Right kidney (tissue), 1 donor: ENCODE measurements around the gene ATG13.
"Not testable (repeated sequence)": the region's sequence is repeated elsewhere in the genome, so short reads cannot be mapped to it uniquely, and the experiment has no call there.

Experiments used
- DNase-seq: peaks from one replicate; pipeline ENCODE4 v3.0.0-alpha.2; 2016

ATG13 gene

DNA sequence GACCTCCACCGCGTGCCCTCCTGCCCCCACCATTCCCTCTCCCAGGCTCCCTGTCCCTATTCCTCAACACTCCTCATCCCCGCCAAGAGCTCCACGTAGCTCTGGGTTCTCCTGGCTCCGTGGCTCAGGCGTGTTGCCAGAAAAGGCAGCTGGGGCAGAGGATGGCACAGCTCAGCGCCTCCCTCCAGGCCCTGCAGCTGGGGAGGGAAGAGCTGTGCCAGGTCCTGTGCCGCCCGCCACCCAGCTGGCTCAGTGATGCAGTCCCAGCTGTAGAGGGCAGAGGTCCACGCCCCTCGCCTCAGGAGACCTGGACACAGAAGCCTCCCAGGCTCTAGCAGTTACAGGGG is 78.8 kb downstream of the ATG13 start:
- DNase-seq = no peak

DNA sequence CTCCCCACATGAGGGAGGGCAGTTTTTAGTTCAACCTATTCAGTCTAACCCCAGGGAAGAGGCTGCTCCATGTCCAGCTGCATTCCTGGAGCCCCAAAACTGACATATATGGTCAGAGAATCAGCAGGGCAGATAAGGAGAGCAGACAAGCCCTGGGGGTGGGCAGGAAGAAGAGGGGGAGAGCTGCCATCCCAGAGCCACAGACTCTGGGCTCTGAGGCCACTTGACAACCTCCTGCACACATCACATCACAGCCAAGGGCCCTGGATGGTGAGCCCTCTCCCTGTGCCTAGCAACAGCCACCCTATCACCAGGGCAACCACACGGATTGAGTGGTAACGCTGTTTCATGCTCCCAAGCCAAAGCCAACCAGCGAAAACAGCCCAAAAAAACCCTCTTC is 80.0 kb downstream of the ATG13 start:
- no peak for DNase-seq

DNA sequence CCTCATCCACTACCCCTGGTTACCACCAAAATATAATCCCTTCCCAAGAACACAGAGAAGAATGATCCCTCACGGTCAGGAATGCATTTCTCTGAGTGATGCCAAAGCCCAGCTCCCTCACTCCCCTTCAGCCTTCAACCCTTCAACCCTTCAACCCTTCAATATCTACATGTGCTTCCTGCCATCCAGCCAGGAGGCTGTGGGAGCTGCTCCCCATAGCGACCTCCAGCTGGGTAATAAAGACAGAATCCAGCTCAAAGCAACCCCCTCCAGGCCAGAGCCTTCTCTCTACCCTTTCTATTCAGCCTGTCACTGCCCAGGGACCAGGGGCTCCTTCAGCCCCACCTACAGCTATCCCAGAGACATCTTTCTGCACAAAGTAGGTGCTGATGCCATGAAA is 80.4 kb downstream of the ATG13 start:
- no peak for DNase-seq

DNA sequence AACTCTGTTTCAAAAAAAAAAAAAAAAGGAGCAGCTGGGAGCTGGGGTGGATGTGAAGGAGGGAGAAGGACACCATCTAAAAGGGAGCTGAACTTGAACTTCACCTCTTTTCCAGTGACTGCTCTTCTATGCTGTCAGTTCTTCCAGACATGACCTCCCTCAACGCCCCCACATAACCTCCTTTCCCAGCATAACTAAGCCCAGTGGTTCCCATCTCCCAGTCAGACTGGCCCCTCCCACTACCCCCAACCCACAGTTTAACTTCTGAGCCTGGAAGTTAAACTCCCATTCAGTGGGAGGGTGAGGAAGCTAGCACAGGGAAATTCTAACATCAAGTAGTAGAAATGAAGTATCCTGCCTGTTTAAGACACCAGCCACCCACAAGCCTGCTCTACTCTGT is 81.2 kb downstream of the ATG13 start:
- no peak for DNase-seq

DNA sequence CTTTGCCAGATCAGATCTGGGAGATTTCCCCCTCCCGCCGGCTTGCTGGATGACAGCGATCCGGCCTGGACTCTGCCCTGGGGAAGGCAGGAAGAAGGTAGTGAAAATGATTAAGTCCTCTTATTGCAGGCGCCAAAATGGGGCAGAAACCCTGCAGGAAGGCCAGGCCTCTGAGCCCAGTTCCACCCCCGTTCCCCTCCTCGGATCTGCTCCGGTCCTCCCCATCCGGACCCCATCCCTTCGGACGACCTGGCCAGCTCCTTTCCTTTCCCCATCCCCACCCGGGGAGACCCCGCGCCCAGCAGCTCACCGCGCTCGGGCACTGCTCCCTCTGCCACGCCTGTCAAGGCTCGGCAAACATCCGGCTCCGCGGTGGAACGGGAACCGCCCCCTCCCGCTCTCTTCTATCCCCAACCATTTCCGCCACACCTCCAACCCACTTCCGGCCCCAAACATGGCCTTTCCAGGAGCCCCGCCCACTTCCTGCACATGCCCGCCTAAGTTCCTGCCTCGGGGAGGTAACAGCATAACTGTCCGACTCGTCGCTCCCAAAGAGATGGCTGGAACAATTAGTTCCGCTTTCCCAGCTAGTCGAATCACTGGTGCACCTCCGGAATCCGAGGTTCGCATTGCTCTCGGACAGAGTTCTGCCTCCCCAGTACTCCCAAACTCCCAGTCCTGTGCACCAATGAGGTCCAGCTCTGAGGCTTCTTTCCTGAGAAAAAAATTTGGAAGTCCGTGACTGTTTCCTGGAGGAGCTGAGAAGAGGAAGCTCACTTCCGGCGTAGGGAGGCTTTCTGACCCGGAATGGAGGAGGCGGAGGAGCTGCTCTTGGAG is 83.1 kb downstream of the ATG13 start, which contains the start of the genes ARHGAP1 and ZNF408:
ARHGAP1 (minus strand) TSS at position 379 of the 837 bp plus-strand sequence. CDS start 4,512 bp downstream, outside the sequence.
ZNF408 (plus strand) TSS at position 791 of the 837 bp plus-strand sequence; CDS start at position 808, 17 bp downstream.
- DNase-seq = peak; percentile 95

DNA sequence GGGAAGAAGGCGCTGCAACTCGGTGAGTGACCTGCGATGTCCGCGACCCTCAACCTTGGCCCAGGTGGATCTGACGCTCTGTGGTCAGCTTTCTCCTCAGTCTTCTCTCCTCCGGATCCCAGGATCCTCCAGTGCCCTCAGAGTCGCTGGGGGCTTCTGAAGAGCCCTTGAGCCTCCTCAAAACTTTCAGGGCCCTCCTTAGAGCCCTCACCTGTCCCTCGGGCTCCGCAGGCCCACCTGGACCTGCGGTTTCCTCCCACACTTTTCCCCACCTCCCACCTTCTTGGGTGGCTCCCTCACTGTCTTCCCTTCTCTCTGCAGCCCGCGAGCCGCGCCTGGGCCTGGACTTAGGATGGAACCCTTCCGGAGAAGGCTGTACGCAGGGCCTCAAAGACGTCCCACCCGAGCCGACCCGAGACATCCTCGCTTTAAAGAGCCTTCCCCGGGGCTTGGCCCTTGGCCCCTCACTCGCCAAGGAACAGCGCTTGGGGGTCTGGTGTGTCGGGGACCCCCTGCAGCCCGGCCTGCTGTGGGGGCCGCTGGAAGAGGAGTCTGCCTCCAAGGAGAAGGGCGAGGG is 83.8 kb downstream of the ATG13 start:
- DNase-seq = no peak

DNA sequence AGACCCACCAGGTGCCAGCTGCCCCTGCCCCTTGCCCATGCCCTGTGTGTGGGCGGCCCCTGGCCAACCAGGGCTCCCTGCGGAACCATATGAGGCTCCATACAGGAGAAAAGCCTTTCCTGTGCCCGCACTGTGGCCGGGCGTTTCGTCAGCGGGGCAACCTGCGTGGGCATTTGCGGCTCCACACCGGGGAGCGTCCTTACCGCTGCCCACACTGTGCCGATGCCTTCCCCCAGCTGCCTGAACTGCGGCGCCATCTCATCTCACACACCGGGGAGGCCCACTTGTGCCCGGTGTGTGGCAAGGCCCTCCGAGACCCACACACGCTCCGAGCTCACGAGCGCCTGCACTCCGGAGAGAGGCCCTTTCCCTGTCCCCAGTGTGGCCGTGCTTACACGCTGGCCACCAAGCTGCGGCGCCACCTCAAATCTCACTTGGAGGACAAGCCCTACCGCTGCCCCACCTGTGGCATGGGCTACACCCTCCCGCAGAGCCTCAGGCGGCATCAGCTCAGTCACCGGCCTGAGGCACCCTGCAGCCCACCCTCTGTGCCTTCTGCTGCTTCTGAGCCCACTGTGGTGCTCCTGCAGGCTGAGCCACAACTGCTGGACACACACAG is 87.8 kb downstream of the ATG13 start:
- no peak for DNase-seq

DNA sequence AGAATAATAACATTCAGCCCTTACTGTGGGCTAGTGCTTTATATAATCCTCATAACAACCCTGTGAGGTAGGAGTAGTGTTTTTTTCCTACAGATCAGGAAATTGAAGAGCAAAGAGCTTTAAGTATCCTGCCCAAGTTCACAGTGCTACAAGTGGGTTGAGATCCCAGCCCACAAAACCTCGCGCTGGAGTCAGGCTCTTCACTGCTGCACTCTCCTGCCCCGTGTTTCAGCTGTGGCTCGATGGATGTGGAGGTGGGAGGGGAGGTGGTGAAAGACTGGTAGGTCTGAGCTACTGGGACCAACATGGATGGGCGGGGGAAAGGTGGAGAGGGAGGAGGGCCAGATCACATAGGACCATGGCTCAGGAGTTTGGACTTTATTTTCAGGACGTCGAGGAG is 89.5 kb downstream of the ATG13 start:
- DNase-seq = no peak

DNA sequence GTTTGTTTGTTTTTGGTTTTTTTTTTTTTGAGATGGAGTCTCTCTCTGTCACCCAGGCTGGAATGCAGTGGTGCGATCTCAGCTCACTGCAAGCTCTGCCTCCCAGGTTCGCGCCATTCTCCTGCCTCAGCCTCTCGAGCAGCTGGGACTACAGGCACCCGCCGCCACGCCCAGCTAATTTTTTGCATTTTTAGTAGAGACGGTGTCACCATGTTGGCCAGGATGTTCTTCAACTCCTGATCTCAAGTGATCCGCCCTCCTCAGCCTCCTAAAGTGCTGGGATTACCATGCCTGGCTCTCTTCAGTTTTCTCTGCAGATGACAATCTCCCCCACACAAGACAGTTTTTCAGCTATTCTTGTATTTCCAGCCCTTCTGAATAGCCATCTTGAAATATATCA is 92.0 kb downstream of the ATG13 start:
- DNase-seq = not testable (repeated sequence)

DNA sequence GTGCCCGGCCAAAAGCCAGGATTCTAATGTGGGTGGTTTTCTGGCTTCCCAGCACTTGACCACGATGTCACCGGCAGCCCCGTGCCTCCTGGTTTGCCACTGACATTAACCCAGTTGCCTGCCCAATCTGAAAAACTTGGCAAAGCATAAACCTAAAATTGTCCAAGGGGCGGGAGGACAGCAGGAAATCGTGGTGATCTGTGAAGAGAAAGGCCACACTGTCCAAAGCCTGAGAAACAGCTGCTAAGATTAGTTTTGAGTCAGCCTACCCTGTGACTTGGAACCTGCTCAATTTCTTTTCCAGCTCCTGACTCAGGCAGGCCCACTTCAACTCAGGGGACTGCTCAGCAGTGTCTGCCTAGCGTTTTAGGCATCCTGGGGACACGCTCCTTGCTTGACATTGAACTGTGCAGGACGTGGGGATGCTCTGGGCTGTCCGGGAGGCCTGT is 93.5 kb downstream of the ATG13 start:
- DNase-seq = no peak

DNA sequence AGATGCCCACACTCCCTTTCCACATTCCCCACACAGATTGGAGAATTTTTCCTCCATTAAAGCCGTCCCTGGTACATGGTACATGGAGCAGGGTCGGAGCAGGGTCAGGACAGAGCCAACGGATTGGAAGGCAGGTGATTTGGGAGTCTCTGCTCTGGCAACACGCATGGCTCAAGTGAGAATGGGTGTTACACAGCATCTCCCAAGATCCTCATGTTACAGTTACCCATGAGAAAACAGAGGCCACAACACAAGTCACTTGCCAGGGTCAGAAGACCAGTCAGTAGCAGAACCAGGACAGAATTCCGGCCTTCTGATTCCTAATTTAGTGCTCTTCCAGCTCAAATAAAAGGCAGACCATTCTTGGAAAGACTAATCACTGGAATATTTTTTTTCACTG is 94.0 kb downstream of the ATG13 start:
- DNase-seq = no peak

DNA sequence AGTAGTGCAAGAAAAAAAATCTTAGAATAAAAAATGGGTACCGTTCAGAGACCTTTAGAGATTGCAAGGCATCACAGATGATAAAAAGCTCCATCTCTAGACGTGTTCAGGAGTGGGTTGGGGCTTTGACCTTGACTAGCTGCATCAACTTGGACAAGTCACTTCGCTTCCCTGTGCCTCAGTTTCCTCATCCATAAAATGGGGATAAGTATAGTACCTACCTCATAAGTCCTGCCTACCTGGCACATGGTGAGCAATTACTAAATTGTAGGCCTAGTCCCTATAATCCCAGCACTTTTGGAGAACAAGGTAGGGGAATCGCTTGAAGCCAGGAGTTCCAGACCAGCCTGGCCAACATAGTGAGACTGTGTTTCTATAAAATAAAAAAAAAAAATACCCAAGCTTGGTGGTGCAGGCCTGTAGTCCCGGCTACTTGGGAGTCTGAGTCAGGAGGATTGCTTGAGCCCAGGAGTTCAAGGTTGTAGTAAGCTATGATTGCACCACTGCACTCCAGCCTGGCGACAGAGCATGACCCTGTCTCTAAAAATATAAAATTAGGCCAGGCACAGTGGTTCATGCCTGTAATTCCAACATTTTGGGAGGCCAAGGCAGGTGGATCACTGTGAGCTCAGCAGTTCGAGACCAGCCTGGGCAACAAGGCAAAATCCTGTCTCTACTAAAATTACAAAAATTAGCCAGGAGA is 95.7 kb downstream of the ATG13 start:
- DNase-seq = no peak

DNA sequence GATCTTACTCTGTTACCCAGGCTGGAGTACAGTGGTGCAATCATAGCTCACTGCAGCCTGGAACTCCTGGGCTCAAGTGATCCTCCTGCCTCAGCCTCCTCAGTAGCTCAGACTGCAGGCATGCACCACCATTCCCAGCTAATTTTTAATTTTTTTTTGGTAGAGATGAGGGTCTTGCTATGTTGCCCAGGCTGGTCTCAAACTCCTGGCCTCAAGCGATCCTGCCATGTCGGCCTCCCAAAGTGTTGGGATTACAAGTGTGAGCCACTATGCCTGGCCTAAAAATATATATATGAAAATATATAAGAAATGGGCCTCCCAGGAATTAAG is 100.4 kb downstream of the ATG13 start:
- not testable (repeated sequence) for DNase-seq

DNA sequence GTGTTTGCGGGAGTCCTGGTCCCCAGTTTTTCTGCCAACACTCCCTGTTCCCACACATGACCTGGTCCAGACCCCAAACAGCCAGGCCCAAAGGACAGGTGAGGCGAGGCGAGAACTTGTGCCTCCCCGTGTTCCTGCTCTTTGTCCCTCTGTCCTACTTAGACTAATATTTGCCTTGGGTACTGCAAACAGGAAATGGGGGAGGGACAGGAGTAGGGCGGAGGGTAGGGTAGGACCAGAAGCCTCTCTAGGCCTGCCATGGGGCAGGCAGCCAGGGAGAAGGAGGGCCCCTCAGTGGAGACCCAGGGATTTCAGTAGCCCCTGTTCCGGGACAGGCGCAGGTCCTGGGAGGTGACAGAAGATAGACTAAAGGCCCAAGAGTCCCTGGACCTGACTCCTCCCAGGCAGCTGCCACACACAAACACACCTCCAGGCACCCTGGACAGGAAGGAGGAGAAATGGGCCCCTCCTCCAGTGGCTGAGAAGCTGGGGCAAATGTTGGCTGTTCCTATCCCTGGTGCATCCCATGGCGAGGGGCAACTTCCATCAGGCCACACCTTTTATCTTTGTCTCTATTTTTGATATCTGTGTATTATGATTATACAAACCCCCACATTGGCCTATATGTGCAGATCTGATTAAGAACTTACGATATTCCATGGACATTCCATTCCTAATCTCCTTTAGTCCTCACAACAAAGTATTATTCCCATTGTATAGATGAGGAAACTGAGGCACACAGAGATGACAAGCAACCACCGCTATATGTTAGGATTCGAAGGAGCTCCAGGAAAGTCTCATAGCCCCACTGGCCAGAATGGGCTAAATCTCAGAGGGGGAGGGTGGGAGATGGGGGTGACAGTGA is 101.0 kb downstream of the ATG13 start:
- no peak for DNase-seq

DNA sequence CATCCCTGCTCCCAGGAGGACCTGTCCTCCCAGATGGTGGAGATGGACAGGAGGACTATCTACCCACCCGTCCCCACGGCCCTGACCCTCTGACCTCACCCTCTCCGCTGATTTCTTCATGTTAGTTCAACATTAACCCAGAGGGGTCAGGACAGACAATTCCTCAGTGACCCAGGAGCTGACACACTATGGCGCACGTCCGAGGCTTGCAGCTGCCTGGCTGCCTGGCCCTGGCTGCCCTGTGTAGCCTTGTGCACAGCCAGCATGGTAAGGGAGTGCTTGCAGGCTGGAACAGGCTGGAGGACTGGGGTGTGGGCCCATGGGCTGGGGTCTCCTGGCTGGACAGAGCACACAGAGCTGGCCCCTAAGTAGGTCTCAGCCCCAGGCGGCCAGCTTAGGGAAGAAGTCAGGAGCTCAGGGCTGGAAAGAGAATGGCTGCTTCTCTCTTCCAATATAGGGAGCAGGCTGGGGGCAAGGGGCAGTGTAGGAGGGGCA is 101.7 kb downstream of the ATG13 start, which contains the start of gene F2:
F2 (plus strand) TSS at position 166 of the 495 bp plus-strand sequence; CDS start at position 189, 23 bp downstream.
- DNase-seq = no peak

DNA sequence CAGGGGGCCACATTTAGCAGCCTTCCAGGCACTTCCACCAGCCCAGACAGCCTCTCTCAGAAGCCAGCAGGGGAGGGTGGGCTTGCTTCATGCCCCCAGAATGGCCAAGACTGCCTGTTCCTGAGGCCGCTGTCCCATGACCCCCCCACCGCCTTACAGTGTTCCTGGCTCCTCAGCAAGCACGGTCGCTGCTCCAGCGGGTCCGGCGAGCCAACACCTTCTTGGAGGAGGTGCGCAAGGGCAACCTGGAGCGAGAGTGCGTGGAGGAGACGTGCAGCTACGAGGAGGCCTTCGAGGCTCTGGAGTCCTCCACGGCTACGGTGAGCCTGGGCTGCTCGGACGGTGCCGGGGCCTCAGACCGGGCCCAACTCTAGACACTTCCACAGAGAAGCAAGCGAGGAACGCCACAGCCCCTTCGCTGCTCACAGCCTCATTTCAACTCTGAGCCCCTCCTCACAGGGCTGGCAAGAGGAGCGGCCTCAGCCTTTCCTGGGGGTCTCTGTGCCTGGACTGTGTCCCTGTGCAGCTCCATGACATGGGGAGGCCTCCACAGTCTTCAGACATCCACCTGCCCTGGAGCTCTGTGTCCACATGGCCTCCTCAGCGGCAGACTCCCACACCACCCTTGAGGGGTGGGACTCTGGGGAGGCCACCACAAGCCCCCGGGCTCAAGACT is 102.3 kb downstream of the ATG13 start:
- DNase-seq = no peak

DNA sequence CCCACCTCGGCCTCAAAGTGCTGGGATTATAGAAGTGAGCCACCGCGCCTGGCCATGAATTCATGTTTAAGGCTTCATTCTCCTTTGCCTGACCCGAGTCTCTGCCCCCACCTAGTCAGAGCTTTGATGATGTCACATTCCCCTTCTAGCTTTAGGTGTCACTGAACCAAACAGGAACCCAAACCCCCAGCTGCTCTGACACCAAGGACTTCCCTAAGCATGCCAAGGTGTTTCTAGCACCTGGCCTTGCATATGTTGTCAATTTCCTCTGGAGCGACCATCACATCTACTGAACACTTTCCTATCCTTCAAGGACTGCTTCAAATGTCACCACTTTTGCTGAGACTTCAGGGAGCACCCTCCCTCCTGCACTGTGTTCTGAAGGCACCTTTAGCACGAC is 103.9 kb downstream of the ATG13 start:
- no peak for DNase-seq

DNA sequence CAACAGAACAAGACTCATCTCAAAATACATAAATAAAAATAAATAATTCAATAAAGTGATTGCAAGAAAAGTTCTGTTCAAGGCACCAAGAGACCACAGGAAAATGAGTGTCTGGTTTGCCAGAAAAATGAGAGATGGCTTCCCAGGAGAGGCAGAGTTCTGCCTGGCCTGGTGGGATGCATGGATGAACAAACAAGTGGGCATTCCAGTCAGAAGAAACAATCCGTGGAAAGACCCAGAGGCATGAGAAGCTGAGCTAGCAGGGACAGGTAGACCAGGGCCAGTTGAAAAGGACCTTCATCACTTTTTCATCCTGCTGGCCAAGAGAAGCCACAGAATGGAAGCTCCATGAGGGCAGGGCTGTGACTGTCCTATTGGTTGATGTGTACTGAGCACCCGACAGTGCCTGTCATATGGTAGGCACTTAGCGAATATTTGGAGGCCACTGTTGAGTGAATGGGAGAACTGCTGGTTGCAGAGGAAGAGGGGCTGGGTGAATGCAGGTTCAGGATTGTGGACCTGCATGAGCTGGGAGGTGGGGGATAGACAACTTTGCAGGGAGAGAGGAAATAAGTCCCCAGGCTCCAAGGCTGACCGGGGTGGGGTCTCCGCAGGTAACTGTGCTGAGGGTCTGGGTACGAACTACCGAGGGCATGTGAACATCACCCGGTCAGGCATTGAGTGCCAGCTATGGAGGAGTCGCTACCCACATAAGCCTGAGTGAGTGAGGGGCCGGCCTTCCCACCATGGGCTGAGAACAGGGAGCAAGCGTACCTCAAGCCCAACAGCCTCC is 105.4 kb downstream of the ATG13 start:
- no peak for DNase-seq

DNA sequence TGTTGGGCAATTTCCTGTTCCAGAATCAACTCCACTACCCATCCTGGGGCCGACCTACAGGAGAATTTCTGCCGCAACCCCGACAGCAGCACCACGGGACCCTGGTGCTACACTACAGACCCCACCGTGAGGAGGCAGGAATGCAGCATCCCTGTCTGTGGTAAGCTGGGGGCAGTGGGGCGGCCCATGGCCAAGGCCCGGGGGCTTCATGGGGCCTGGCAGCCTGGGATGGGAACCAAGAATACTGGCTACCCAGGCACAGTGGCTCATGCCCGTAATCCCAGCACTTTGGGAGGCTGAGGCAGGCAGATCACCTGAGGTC is 106.0 kb downstream of the ATG13 start:
- DNase-seq = no peak

DNA sequence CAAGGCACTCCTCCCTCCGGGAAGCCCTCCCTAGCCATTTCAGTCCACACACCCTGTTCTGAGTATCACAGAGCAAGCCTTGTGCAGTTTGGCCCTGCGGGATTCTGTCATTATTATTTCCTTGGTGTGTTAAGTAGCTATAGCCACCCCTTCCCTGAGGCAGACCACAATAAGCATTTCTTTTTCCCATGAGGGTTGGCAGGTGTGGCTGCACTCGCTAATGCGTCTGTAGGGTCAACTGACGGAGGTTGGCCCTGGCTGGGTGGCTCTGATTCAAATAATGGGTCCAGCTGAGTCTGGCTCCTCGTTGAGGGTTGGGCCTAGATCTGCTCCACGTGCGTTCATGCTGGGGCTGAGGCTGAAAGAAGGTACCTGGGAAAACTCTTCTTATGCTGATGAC is 106.7 kb downstream of the ATG13 start:
- DNase-seq = no peak
